ENCODE results near the gene CERS6.

CERS6 gene

GRCh38 chr2:168712053-168712452 is 256.0 kb downstream of the CERS6 start:
- DNase-seq (ENCODE audit: low spot score), result peak; percentile 59
- in situ Hi-C loops (cut with MboI; ENCODE audit: low pct_unique_long_range_greater_than_20kb, low sequenced_read_pairs, unreplicated experiment), result no loop called here
- TF ChIP-seq, protein P1, sequence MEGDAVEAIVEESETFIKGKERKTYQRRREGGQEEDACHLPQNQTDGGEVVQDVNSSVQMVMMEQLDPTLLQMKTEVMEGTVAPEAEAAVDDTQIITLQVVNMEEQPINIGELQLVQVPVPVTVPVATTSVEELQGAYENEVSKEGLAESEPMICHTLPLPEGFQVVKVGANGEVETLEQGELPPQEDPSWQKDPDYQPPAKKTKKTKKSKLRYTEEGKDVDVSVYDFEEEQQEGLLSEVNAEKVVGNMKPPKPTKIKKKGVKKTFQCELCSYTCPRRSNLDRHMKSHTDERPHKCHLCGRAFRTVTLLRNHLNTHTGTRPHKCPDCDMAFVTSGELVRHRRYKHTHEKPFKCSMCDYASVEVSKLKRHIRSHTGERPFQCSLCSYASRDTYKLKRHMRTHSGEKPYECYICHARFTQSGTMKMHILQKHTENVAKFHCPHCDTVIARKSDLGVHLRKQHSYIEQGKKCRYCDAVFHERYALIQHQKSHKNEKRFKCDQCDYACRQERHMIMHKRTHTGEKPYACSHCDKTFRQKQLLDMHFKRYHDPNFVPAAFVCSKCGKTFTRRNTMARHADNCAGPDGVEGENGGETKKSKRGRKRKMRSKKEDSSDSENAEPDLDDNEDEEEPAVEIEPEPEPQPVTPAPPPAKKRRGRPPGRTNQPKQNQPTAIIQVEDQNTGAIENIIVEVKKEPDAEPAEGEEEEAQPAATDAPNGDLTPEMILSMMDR (IDR thresholded peaks at IDR 0.05; ENCODE audit: extremely low read depth, insufficient read depth, missing control alignments), result peak; percentile 43

DNA sequence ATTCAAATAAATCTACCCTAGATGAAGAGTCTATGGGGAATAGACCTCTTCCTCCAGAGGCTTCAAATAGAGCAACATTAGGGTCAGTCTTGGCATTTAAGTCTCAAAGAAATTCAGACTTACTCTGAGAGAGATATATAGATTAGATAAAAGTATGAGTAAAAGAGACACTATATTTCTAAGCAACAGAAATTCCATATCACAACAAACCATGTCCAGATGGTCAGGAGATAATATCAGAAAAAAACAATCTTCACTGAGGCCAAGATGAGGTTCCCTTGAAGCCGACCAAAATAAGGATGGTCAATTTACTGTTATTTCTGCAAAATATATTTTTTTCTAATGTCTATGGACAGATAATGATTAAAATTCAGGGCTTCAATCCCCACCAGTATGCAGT is 257.3 kb downstream of the CERS6 start:
- TF ChIP-seq, protein P1 (IDR thresholded peaks at IDR 0.05; ENCODE audit: extremely low read depth, insufficient read depth, missing control alignments), result no peak
- no peak for DNase-seq (ENCODE audit: low spot score)
- in situ Hi-C loops (cut with MboI; ENCODE audit: low pct_unique_long_range_greater_than_20kb, low sequenced_read_pairs, unreplicated experiment), result no loop called here

GRCh38 chr2:168715849-168716248 is 259.8 kb downstream of the CERS6 start:
- in situ Hi-C loops (cut with MboI; ENCODE audit: low pct_unique_long_range_greater_than_20kb, low sequenced_read_pairs, unreplicated experiment), result no loop called here
- DNase-seq (ENCODE audit: low spot score), result no peak
- TF ChIP-seq, protein P1 (IDR thresholded peaks at IDR 0.05; ENCODE audit: extremely low read depth, insufficient read depth, missing control alignments), result no peak

- TF ChIP-seq, protein P1 (IDR thresholded peaks at IDR 0.05; ENCODE audit: extremely low read depth, insufficient read depth, missing control alignments), result no peak
Observed at GRCh38 chr2:168716839-168717238, 260.8 kb downstream of the CERS6 start.

DNA sequence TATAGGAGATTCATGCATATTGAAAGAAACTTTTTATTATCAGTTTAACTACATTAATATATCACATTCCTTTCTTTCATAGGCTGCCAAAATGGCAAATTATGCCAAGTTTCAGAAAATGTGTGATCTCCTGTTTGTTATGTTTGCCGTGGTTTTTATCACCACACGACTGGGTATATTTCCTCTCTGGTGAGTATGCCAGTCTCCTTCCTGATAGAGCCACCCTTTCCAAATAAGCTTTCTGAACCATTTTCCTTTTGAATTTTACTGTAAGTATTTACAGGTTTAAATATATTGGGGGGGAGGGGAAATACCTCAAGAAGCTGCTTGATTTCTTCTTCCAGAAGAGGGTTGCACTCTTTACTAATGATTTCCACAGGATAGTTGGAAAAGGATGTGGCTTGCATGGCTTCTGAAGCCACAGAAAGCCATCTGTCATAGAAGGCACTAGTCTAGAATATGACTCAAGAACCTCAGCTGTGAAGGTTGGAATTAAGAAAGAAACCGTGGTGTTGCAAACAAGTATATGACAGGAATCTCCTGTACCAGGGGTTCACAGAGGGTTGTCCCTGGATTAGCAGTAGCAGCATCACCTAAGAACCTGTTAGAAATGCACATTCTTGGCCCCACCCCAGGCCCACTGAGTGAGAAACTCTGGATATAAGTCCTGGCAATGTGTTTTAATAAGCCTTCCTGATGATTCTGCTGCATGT is 261.9 kb downstream of the CERS6 start:
- in situ Hi-C loops (cut with MboI; ENCODE audit: low pct_unique_long_range_greater_than_20kb, low sequenced_read_pairs, unreplicated experiment), result no loop called here
- TF ChIP-seq, protein P1 (IDR thresholded peaks at IDR 0.05; ENCODE audit: extremely low read depth, insufficient read depth, missing control alignments), result no peak
- DNase-seq (ENCODE audit: low spot score), result no peak

More at GRCh38 chr2:168716839-168717238, 260.8 kb downstream of the CERS6 start:
- in situ Hi-C loops (cut with MboI; ENCODE audit: low pct_unique_long_range_greater_than_20kb, low sequenced_read_pairs, unreplicated experiment), result no loop called here
- no peak for DNase-seq (ENCODE audit: low spot score)

DNA sequence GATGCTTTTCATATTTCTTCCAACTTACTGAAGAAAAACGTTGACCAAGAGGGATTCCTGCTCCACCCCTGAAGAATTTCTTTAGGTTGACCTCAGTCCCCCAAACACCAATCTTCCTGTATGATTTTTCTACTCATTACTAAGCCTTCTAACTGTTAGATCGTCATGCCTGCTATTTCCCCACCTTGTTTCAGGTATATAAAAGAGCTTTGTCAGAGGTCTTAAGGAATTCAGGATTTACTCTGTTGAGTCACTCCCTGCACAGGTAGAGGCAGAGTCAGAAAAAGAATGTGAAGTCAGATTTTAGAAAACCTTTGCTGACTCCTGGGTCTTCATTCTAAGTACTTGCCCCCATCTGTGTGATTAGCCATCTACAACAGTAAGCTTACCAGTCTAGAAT is 262.6 kb downstream of the CERS6 start:
- in situ Hi-C loops (cut with MboI; ENCODE audit: low pct_unique_long_range_greater_than_20kb, low sequenced_read_pairs, unreplicated experiment), result no loop called here
- no peak for DNase-seq (ENCODE audit: low spot score)
- TF ChIP-seq, protein P1 (IDR thresholded peaks at IDR 0.05; ENCODE audit: extremely low read depth, insufficient read depth, missing control alignments), result no peak
